ENCODE results near the gene RNF41. TPM values are rescaled to one million over a fixed set of nuclear protein-coding genes. Genes with fewer than 3 reads are reported as not detected.

The RNF41 gene
- total RNA-seq, 4 donors from 2014 or later = 39.0 to 51.3 (median 42.7) TPM

GRCh38 chr12:56189099-56189917 is 32.4 kb downstream of the RNF41 start, which contains the start of gene SMARCC2:
SMARCC2 (minus strand) TSS chr12:56189483; CDS start chr12:56189461, 22 bp downstream.
- WGBS, 2 donors (ENCODE audit: low coverage in 1 of 2) = 0% methylated on average over 57 of the region's 93 CpGs; no CpG with 5 or more reads in 1 of the 2 donors
- no peaks in the 10 kb centered on the region for H3K9me3 ChIP-seq
- no peaks in the 10 kb centered on the region for H3K27me3 ChIP-seq
- peak; percentile 94 for DNase-seq
- peak within 1 kb of the TSS; percentile 87 to 99 (median 98) for H3K4me3 ChIP-seq
- peak within 1 kb of the TSS; percentile 95 to 100 (median 99) for H3K27ac ChIP-seq
- peaks cover 12 to 28% (median 22%) of the 10 kb centered on the region in 4 donors for H3K4me1 ChIP-seq
- in situ Hi-C loops (cut with MboI; ENCODE audit: low pct_ligation_motif_present in 1 of 4, low pct_unique_long_range_greater_than_20kb in 1 of 4, low sequenced_read_pairs in 3 of 4) = loop anchor here in 2 of 4 donors (5.0 to 10.0 kb wide), 2 partner anchors 57 to 65 kb away; partner anchors contain the start of gene ESYT1 (in 1 of the 2)
- peaks cover 0 to 18% (median 7%) of the 10 kb centered on the region in 4 donors for H3K36me3 ChIP-seq
- TF ChIP-seq EP300 (IDR thresholded peaks at IDR 0.05; ENCODE audit: low read depth) = no peak
- peak; percentile 58 to 77 (median 67) for TF ChIP-seq POLR2AphosphoS5 (IDR thresholded peaks at IDR 0.05)
- TF ChIP-seq CTCF (IDR thresholded peaks at IDR 0.05) = peak; percentile 65 to 82 (median 74)
- peak; percentile 56 for TF ChIP-seq POLR2A (IDR thresholded peaks at IDR 0.05)
- intact Hi-C loops (cut with DNase I; ENCODE audit: low total_unique reads) = loop anchor here (2.0 kb wide), 1 partner anchor 71 kb away; the partner anchor contains the start of gene ZC3H10

GRCh38 chr12:56188778-56189098 is 33.0 kb downstream of the RNF41 start:
- WGBS, 2 donors (ENCODE audit: low coverage in 1 of 2) = 1% methylated on average over 15 of the region's 17 CpGs; no CpG with 5 or more reads in 1 of the 2 donors
- Histone ChIP-seq H3K36me3 (peaks cover 0 to 23% (median 9%) of the 10 kb centered on the region in 4 donors), H3K27me3 (no peaks in the 10 kb centered on the region), H3K27ac (peak overlapping the region; percentile 95 to 100 (median 99)), H3K4me3 (peak overlapping the region; percentile 87 to 99 (median 98)), H3K4me1 (peaks cover 12 to 28% (median 22%) of the 10 kb centered on the region in 4 donors), H3K9me3 (no peaks in the 10 kb centered on the region)
- TF ChIP-seq POLR2AphosphoS5 (IDR thresholded peaks at IDR 0.05) = no peak
- TF ChIP-seq EP300 (IDR thresholded peaks at IDR 0.05; ENCODE audit: low read depth) = no peak
- no peak for TF ChIP-seq POLR2A (IDR thresholded peaks at IDR 0.05)
- no peak for TF ChIP-seq CTCF (IDR thresholded peaks at IDR 0.05)
- intact Hi-C loops (cut with DNase I; ENCODE audit: low total_unique reads) = loop anchor here (2.0 kb wide), 1 partner anchor 70 kb away; the partner anchor contains the start of gene ZC3H10
- DNase-seq = no peak
- in situ Hi-C loops (cut with MboI; ENCODE audit: low pct_ligation_motif_present in 1 of 4, low pct_unique_long_range_greater_than_20kb in 1 of 4, low sequenced_read_pairs in 3 of 4) = loop anchor here in 2 of 4 donors (5.0 to 10.0 kb wide), 2 partner anchors 56 to 64 kb away; partner anchors contain the start of gene ESYT1 (in 1 of the 2)

GRCh38 chr12:56188131-56188777 is 33.5 kb downstream of the RNF41 start:
- WGBS, 2 donors (ENCODE audit: low coverage in 1 of 2) = 5 to 43% methylated on average over 1 to 10 of the region's 10 CpGs
- TF ChIP-seq POLR2A (IDR thresholded peaks at IDR 0.05) (no peak), EP300 (IDR thresholded peaks at IDR 0.05; ENCODE audit: low read depth) (no peak), POLR2AphosphoS5 (IDR thresholded peaks at IDR 0.05) (no peak), CTCF (IDR thresholded peaks at IDR 0.05) (no peak)
- in situ Hi-C loops (cut with MboI; ENCODE audit: low pct_ligation_motif_present in 1 of 4, low pct_unique_long_range_greater_than_20kb in 1 of 4, low sequenced_read_pairs in 3 of 4) = loop anchor here in 2 of 4 donors (5.0 to 10.0 kb wide), 2 partner anchors 56 to 63 kb away; partner anchors contain the start of gene ESYT1 (in 1 of the 2)
- peak overlapping the region; percentile 87 to 99 (median 98) for H3K4me3 ChIP-seq
- no peak for DNase-seq
- peaks cover 0 to 26% (median 12%) of the 10 kb centered on the region in 4 donors for H3K36me3 ChIP-seq
- H3K27me3 ChIP-seq = no peaks in the 10 kb centered on the region
- no peaks in the 10 kb centered on the region for H3K9me3 ChIP-seq
- peak overlapping the region; percentile 95 to 100 (median 99) for H3K27ac ChIP-seq
- H3K4me1 ChIP-seq = peaks cover 12 to 28% (median 22%) of the 10 kb centered on the region in 4 donors
- intact Hi-C loops (cut with DNase I; ENCODE audit: low total_unique reads) = loop anchor here (2.0 kb wide), 1 partner anchor 69 kb away; the partner anchor contains the start of gene ZC3H10
